ENCODE data around the gene SPAG6. TPM values are rescaled to one million over a fixed set of nuclear protein-coding genes. Genes with fewer than 3 reads are reported as not detected.

The SPAG6 gene
- total RNA-seq, 2 experiments from 2014 or later: not detected

GRCh38 chr10:22464966-22465629 is 119.8 kb downstream of the SPAG6 start:
- intact Hi-C loops (cut with DNase I, micrococcal nuclease): no loop called here
- no peaks in the 10 kb centered on the region for H3K4me1 Mint-ChIP-seq (ENCODE audit: low read depth)
- TF ChIP-seq, protein P1, sequence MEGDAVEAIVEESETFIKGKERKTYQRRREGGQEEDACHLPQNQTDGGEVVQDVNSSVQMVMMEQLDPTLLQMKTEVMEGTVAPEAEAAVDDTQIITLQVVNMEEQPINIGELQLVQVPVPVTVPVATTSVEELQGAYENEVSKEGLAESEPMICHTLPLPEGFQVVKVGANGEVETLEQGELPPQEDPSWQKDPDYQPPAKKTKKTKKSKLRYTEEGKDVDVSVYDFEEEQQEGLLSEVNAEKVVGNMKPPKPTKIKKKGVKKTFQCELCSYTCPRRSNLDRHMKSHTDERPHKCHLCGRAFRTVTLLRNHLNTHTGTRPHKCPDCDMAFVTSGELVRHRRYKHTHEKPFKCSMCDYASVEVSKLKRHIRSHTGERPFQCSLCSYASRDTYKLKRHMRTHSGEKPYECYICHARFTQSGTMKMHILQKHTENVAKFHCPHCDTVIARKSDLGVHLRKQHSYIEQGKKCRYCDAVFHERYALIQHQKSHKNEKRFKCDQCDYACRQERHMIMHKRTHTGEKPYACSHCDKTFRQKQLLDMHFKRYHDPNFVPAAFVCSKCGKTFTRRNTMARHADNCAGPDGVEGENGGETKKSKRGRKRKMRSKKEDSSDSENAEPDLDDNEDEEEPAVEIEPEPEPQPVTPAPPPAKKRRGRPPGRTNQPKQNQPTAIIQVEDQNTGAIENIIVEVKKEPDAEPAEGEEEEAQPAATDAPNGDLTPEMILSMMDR (IDR thresholded peaks at IDR 0.05): no peak

DNA sequence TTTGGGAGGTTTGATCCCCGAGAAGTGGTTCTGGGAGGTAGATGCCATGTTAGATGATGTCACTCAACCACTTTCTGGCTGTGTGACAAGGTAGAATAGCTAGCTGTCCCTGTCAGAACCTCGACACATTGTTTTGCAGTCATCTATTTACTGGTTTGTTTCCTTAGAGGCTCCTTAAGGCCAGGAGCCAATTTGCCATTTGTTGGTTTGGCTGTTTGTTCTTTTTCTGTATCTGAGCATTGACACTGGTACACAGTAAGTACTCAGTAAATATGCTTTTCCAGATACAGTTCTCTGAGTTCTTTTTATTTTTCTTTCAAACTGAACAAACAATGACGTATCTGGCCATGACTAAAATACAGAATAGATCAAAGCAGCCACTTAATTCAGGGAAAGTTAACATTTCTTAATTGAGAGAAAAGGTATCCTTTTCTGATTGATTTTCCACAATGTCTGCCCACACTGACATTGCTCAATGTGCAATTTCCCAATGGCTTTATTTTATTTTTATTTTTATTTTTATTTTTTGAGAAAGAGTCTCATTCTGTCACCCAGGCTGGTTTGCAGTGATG is 121.6 kb downstream of the SPAG6 start:
- Mint-ChIP-seq H3K4me1 (ENCODE audit: low read depth) (no peaks in the 10 kb centered on the region), H3K27me3 (peaks cover 17% of the 10 kb centered on the region), H3K27ac (no peak overlapping the region), H3K36me3 (ENCODE audit: low read depth) (no peaks in the 10 kb centered on the region), H3K4me3 (no peak overlapping the region), H3K9me3 (no peaks in the 10 kb centered on the region)
- POLR2A ChIA-PET: no interaction called here
- Histone ChIP-seq H3K4me1 (ENCODE audit: insufficient read depth, low read length) (no peaks in the 10 kb centered on the region), H3K27ac (ENCODE audit: low read depth in 1 of 2, low read length in 2 of 2) (no peak overlapping the region), H3K4me3 (ENCODE audit: low read length) (no peak overlapping the region), H3K27me3 (ENCODE audit: control insufficient read depth in 1 of 2, insufficient read depth in 2 of 2, low read length in 2 of 2) (no peaks in the 10 kb centered on the region), H3K9me3 (ENCODE audit: control insufficient read depth in 1 of 2, insufficient read depth in 1 of 2, low read length in 2 of 2) (no peaks in the 10 kb centered on the region), H3K36me3 (ENCODE audit: insufficient read depth, low read length) (no peaks in the 10 kb centered on the region)
- CTCF ChIA-PET: no interaction called here
- TF ChIP-seq, protein P1 (IDR thresholded peaks at IDR 0.05): no peak
- no peak for DNase-seq
- no peak for ATAC-seq (ENCODE audit: poor library complexity)
- intact Hi-C loops (cut with DNase I, micrococcal nuclease): no loop called here

More at GRCh38 chr10:22464966-22465629, 119.8 kb downstream of the SPAG6 start:
- H3K27me3 ChIP-seq (ENCODE audit: control insufficient read depth in 1 of 2, insufficient read depth in 2 of 2, low read length in 2 of 2): no peaks in the 10 kb centered on the region
- H3K36me3 Mint-ChIP-seq (ENCODE audit: low read depth): no peaks in the 10 kb centered on the region
- H3K4me1 ChIP-seq (ENCODE audit: insufficient read depth, low read length): no peaks in the 10 kb centered on the region
- no peak overlapping the region for H3K27ac Mint-ChIP-seq
- H3K36me3 ChIP-seq (ENCODE audit: insufficient read depth, low read length): no peaks in the 10 kb centered on the region
- H3K9me3 Mint-ChIP-seq: no peaks in the 10 kb centered on the region
- POLR2A ChIA-PET: no interaction called here
- H3K27me3 Mint-ChIP-seq: peaks cover 6% of the 10 kb centered on the region
- DNase-seq (no peak), ATAC-seq (ENCODE audit: poor library complexity) (no peak)
- no peak overlapping the region for H3K27ac ChIP-seq (ENCODE audit: low read depth in 1 of 2, low read length in 2 of 2)
- no peak overlapping the region for H3K4me3 ChIP-seq (ENCODE audit: low read length)
- peaks cover 0 to 3% of the 10 kb centered on the region in 2 experiments for H3K9me3 ChIP-seq (ENCODE audit: control insufficient read depth in 1 of 2, insufficient read depth in 1 of 2, low read length in 2 of 2)
- CTCF ChIA-PET: no interaction called here
- no peak overlapping the region for H3K4me3 Mint-ChIP-seq

Other genes with a start within 250 kb of the SPAG6 start
- gene EBLN1, start 127.5 kb upstream of the SPAG6 start, total RNA-seq: not detected
- 10 to 100 TPM; 43.2 to 51.0 TPM for gene COMMD3, start 29.1 kb upstream of the SPAG6 start, total RNA-seq
- 10 to 100 TPM; 65.4 to 69.3 TPM for gene BMI1, start 24.4 kb upstream of the SPAG6 start, total RNA-seq

Data from CD4-positive, alpha-beta T cell (primary cell).